Activated CD4-positive, alpha-beta T cell treated with anti-CD3 and anti-CD28 coated beads, Interleukin-2, amount 10 ng/mL, durations not matched to agents 24 days and 14 days (primary cell): Measurements from ENCODE around the gene SMYD1. TPM values are rescaled to one million over a fixed set of nuclear protein-coding genes. Genes with fewer than 3 reads are reported as not detected.
"Not testable (repeated sequence)": the region's sequence is repeated elsewhere in the genome, so short reads cannot be mapped to it uniquely, and the experiment has no call there.

Source experiments
- DNase-seq: peaks from one replicate; pipeline ENCODE4 v3.0.0; 2022
- H3K27ac Mint-ChIP-seq: one replicate; pipeline ENCODE4 v1.8.0; 2022; ENCODE audit warnings: mild to moderate bottlenecking, mixed read lengths
- H3K27me3 Mint-ChIP-seq: one replicate; pipeline ENCODE4 v1.8.0; 2022; ENCODE audit warnings: mixed read lengths
- H3K36me3 Mint-ChIP-seq: one replicate; pipeline ENCODE4 v1.8.0; 2022; ENCODE audit warnings: low read depth, mild to moderate bottlenecking, mixed read lengths
- H3K4me1 Mint-ChIP-seq: one replicate; pipeline ENCODE4 v1.8.0; 2021; ENCODE audit warnings: mixed read lengths
- H3K4me3 Mint-ChIP-seq: one replicate; pipeline ENCODE4 v1.8.0; 2022; ENCODE audit warnings: mild to moderate bottlenecking, moderate library complexity, mixed read lengths
- H3K9me3 Mint-ChIP-seq: one replicate; pipeline ENCODE4 v1.8.0; 2021; ENCODE audit warnings: mixed read lengths
- intact Hi-C: fragments of 100-400 bp; cut with micrococcal nuclease; formaldehyde crosslinking; loops from one replicate; pipeline ENCODE4 v1.15.1; 2023
- total RNA-seq: library from RNA; stranded (reverse); gene quantifications from 2 replicates; pipeline ENCODE4 v1.2.3, GENCODE V29; 2022

Gene SMYD1
- total RNA-seq, result not detected in 2 replicates

DNA sequence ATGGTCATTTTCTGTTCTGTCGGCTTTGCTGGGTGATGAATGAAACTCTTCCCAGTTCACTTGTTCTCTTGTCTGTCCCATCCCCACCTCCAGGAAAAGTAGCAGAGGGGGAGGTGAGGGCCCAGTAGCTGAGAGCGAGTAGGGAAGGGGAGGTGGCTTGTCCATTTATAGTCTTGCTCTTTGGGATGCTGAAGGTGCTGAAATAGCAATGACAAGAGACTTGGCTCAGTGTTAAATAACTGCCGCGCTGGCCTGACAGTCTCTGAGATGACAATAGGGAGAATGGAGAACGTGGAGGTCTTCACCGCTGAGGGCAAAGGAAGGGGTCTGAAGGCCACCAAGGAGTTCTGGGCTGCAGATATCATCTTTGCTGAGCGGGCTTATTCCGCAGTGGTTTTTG lies at the start of gene SMYD1:
Gene SMYD1 (plus strand): TSS at position 228 of the 400 bp plus-strand sequence. CDS start 40 bp downstream, at position 268.
- Mint-ChIP-seq H3K4me1 (no peaks in the 10 kb centered on the region), H3K27ac (no peak within 1 kb of the TSS), H3K9me3 (no peaks in the 10 kb centered on the region), H3K27me3 (peaks cover 8% of the 10 kb centered on the region), H3K36me3 (no peaks in the 10 kb centered on the region), H3K4me3 (no peak within 1 kb of the TSS)
- intact Hi-C loops, result no loop called here
- DNase-seq, result no peak

- Mint-ChIP-seq H3K4me1 (peaks cover 14% of the 10 kb centered on the region), H3K4me3 (peak overlapping the region; percentile 96)
- intact Hi-C loops, H3K27ac Mint-ChIP-seq, H3K36me3 Mint-ChIP-seq, H3K9me3 Mint-ChIP-seq, H3K27me3 Mint-ChIP-seq: not testable (repeated sequence)
- peak; percentile 52 for DNase-seq
Observed at GRCh38 chr2:88018077-88018805, 49.4 kb upstream of the SMYD1 start.

DNA sequence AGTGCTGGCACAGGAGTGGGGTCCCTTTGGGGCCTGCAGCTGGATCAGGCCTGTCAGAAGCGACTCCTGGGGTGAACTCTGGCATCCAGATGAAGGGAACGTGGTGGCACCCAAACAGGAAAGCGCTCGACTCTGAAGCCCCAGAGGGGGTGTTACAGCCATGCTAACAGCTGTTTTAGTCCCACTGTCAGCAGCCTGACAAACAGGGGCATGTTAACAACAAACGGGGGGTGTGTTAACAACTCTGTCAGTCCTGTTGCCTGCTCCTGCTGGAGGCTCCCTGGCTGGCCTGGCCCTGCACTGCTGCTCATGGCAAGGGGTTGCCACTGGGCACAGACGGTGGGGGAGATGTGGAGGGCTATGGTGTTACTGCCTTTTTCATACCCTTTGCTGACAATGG lies 48.7 kb upstream of the SMYD1 start:
- Mint-ChIP-seq H3K27me3 (no peaks in the 10 kb centered on the region), H3K9me3 (no peaks in the 10 kb centered on the region), H3K4me3 (no peak overlapping the region), H3K4me1 (peaks cover 14% of the 10 kb centered on the region), H3K27ac (no peak overlapping the region), H3K36me3 (peaks cover 2% of the 10 kb centered on the region)
- intact Hi-C loops, result no loop called here
- DNase-seq, result peak; percentile 53

GRCh38 chr2:88019985-88020384 lies 47.6 kb upstream of the SMYD1 start:
- Mint-ChIP-seq H3K27ac (no peak overlapping the region), H3K4me3 (no peak overlapping the region), H3K4me1 (peaks cover 12% of the 10 kb centered on the region), H3K27me3 (no peaks in the 10 kb centered on the region), H3K36me3 (peaks cover 2% of the 10 kb centered on the region), H3K9me3 (no peaks in the 10 kb centered on the region)
- no peak for DNase-seq
- intact Hi-C loops, result no loop called here

- intact Hi-C loops, result no loop called here
- H3K4me3 Mint-ChIP-seq, result no peak overlapping the region
Observed at GRCh38 chr2:88022669-88022921, 45.0 kb upstream of the SMYD1 start.

DNA sequence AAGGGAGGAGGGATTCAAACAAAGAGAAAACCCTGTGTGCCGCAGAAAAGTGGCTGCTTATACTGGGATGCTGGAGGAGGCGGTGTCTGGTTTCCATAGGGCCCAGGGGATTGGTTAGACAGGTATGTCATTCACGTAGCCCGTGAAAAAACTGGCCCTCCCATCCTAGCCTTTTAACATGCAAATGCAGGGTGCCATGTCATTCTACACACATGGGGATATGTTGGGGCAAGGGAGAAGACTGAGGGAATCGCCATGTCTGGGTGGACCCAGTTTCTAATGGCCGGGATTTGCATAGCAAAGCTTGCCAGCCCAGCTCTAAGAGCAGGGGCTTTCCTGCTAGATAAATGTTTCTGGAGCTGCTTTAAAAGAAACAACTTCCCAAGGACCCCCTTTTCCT lies 43.1 kb upstream of the SMYD1 start:
- H3K36me3 Mint-ChIP-seq, result peaks cover 34% of the 10 kb centered on the region
- H3K27ac Mint-ChIP-seq, result no peak overlapping the region
- intact Hi-C loops, result no loop called here

More at GRCh38 chr2:88022669-88022921, 45.0 kb upstream of the SMYD1 start:
- no peak overlapping the region for H3K27ac Mint-ChIP-seq
- peaks cover 8% of the 10 kb centered on the region for H3K4me1 Mint-ChIP-seq
- H3K36me3 Mint-ChIP-seq, result peaks cover 16% of the 10 kb centered on the region
- H3K27me3 Mint-ChIP-seq, result no peaks in the 10 kb centered on the region
- no peak for DNase-seq
- H3K9me3 Mint-ChIP-seq, result no peaks in the 10 kb centered on the region

DNA sequence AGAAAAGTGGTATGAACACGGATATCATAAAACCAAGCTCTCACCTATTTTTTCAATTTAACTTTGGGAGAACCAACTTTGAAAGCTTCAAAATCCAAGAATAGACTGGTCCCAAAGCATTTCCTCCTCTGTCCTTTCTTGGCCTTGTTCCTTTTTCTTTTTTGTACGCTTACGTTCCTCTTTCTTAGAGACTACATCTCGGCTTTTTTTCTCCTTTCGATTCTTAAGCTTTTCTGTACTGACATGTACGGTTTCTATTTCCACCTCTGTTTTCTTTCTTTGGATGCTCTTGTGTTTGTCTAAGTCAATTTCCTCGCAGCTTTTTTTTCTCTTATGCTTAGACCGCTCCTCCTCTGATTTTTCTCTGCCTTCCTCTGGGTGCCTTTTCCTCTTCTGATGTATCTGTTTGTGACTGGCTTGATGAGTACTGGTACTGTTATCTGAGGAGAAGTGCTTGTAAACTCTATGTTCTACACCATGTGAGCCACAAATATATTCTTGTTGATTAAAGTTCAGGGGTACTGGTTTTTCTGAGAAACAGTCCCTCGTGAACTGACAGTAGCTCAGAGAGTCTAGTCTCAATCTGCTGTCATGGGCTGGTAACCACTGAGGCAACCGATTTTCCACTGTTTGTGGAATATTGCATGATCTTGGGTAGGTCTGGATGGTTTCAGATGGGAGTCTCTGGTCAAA lies 39.8 kb upstream of the SMYD1 start:
- peak overlapping the region; percentile 87 for H3K27ac Mint-ChIP-seq
- peak overlapping the region; percentile 74 for H3K4me3 Mint-ChIP-seq

More for the DNA sequence above, 43.1 kb upstream of the SMYD1 start:
- DNase-seq, result peak; percentile 40
- Mint-ChIP-seq H3K4me3 (no peak overlapping the region), H3K4me1 (peaks cover 18% of the 10 kb centered on the region), H3K9me3 (no peaks in the 10 kb centered on the region), H3K27me3 (no peaks in the 10 kb centered on the region)

GRCh38 chr2:88028931-88029330 lies 38.7 kb upstream of the SMYD1 start:
- Mint-ChIP-seq H3K27ac (no peak overlapping the region), H3K4me3 (no peak overlapping the region)
- intact Hi-C loops, result no loop called here

More for the DNA sequence above, 39.8 kb upstream of the SMYD1 start:
- H3K27me3 Mint-ChIP-seq, result no peaks in the 10 kb centered on the region
- H3K4me1 Mint-ChIP-seq, result peaks cover 18% of the 10 kb centered on the region
- intact Hi-C loops, result no loop called here
- peaks cover 41% of the 10 kb centered on the region for H3K36me3 Mint-ChIP-seq
- no peaks in the 10 kb centered on the region for H3K9me3 Mint-ChIP-seq
- peak; percentile 47 for DNase-seq

GRCh38 chr2:88032070-88032702 lies 35.4 kb upstream of the SMYD1 start:
- intact Hi-C loops, result no loop called here
- Mint-ChIP-seq H3K4me3 (no peak overlapping the region), H3K4me1 (peaks cover 21% of the 10 kb centered on the region), H3K36me3 (peaks cover 55% of the 10 kb centered on the region), H3K27me3 (no peaks in the 10 kb centered on the region), H3K9me3 (no peaks in the 10 kb centered on the region), H3K27ac (no peak overlapping the region)
- no peak for DNase-seq

More at GRCh38 chr2:88028931-88029330, 38.7 kb upstream of the SMYD1 start:
- H3K36me3 Mint-ChIP-seq, result peaks cover 48% of the 10 kb centered on the region
- no peak for DNase-seq
- H3K4me1 Mint-ChIP-seq, result peaks cover 18% of the 10 kb centered on the region
- H3K9me3 Mint-ChIP-seq, result no peaks in the 10 kb centered on the region
- no peaks in the 10 kb centered on the region for H3K27me3 Mint-ChIP-seq

- no peak overlapping the region for H3K4me3 Mint-ChIP-seq
- no peak overlapping the region for H3K27ac Mint-ChIP-seq
- peaks cover 5% of the 10 kb centered on the region for H3K9me3 Mint-ChIP-seq
- H3K27me3 Mint-ChIP-seq, result no peaks in the 10 kb centered on the region
- H3K4me1 Mint-ChIP-seq, result peaks cover 17% of the 10 kb centered on the region
- intact Hi-C loops, result no loop called here
- no peak for DNase-seq
- H3K36me3 Mint-ChIP-seq, result peaks cover 49% of the 10 kb centered on the region
Observed at GRCh38 chr2:88036182-88036581, 31.4 kb upstream of the SMYD1 start.

GRCh38 chr2:88036606-88037005 lies 31.0 kb upstream of the SMYD1 start:
- Mint-ChIP-seq H3K4me1 (peaks cover 17% of the 10 kb centered on the region), H3K27me3 (no peaks in the 10 kb centered on the region), H3K27ac (no peak overlapping the region), H3K9me3 (peaks cover 5% of the 10 kb centered on the region), H3K4me3 (no peak overlapping the region), H3K36me3 (peaks cover 49% of the 10 kb centered on the region)
- DNase-seq, result no peak
- intact Hi-C loops, result no loop called here

DNA sequence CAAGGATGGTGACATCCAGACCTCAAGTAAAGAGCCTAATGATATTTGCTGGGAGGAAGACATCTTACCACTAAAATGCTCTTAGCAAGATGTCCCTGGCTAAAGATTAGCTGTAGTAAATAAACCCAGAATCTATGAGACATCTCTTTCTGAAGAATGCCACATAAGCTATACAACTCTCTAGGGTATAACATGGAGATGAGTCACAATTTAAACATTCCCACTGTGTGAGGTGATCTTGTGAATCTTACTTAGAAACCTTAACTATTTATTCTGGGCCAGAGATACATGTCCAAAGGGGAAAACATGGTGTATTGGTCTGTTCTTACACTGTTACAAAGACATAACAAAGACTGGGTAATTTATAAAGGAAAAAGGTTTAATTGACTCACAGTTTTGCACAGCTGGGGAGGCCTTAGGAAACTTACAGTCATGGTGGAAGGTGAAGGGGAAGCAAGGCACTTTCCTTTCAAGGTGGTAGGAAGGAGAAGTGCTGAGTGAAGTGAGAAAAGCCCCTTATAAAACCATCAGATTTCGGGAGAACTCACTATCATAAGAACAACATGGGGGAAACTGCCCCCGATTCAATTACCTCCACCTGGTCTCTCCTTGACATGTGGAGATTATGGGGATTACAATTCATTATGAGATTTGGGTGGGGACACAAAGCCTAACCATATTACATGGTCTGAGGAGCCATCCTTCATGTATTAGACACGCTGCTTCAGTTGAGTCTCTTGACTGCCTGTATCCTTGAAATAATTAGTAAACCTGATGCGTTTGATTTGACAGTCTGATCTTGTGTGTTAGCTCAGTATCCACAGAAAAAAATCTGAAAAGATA lies 29.1 kb upstream of the SMYD1 start:
- Mint-ChIP-seq H3K4me3 (no peak overlapping the region), H3K27me3 (no peaks in the 10 kb centered on the region), H3K27ac (peak overlapping the region; percentile 65), H3K9me3 (peaks cover 5% of the 10 kb centered on the region), H3K4me1 (peaks cover 19% of the 10 kb centered on the region), H3K36me3 (peaks cover 46% of the 10 kb centered on the region)
- DNase-seq, result no peak
- intact Hi-C loops, result no loop called here

DNA sequence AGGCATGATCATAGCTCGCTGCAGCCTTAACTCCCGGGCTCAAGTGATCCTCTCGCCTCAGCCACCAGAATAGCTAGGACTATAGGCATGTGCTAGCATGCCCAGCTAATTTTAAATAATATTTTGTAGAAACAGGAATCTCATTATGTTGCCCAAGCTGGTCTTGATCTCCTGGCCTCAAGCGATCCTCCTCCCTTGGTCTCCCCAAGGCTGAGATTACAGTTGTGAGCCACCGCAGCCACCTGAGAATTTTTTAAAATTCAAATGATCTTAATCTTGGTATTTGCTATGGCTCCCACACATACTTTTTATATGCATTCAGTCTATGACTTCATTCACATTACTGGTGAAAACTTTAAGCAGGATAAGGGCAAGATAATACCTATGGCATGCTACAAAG lies 25.1 kb upstream of the SMYD1 start:
- H3K27ac Mint-ChIP-seq, result peak overlapping the region; percentile 17

More for the DNA sequence above, 25.1 kb upstream of the SMYD1 start:
- no peak for DNase-seq
- intact Hi-C loops, result no loop called here
- Mint-ChIP-seq H3K4me3 (no peak overlapping the region), H3K4me1 (peaks cover 15% of the 10 kb centered on the region), H3K36me3 (peaks cover 35% of the 10 kb centered on the region), H3K9me3 (peaks cover 5% of the 10 kb centered on the region), H3K27me3 (no peaks in the 10 kb centered on the region)
